H1 (cell line): ENCODE data around the gene CCDC86. TPM values are rescaled to one million over a fixed set of nuclear protein-coding genes. Genes with fewer than 3 reads are reported as not detected.

Experiments used
- CTCF ChIA-PET: fragments of 300-600 bp; sonication (Branson Sonifier 250); formaldehyde crosslinking; loops from one replicate; lab custom pipeline; 2021; ENCODE audit not compliant: partially characterized antibody; lab: Charles Lee
- POLR2A ChIA-PET: fragments of 300-600 bp; sonication (Branson Sonifier 250); formaldehyde crosslinking; loops from one replicate; lab custom pipeline; 2021; ENCODE audit warnings: inconsistent platforms; ENCODE audit not compliant: partially characterized antibody; lab: Charles Lee
- DNase-seq, 2 experiments: peaks; one replicate each; pipeline versions ENCODE4 v3.0.0 to v3.0.0-alpha.2; 2010 to 2022; ENCODE audit warnings: low spot score in 2 of 2, low read depth in 1 of 2, mixed read lengths in 1 of 2
- FAIRE-seq: peaks from 2 replicates; lab custom pipeline; 2011; peaks lifted over from hg19 to GRCh38; lab: Jason Lieb, UNC
- H2AFZ ChIP-seq: 2 replicates; pipeline ENCODE4 v1.8.1; 2012; ENCODE audit warnings: low read length, inconsistent platforms
- H2AK5ac ChIP-seq: 2 replicates; pipeline ENCODE4 v1.6.1; 2013; ENCODE audit warnings: low read depth, low read length
- H2BK120ac ChIP-seq: replicated peaks from 2 replicates; pipeline ENCODE3; 2013; ENCODE audit warnings: low read depth, low read length, inconsistent platforms
- H2BK12ac ChIP-seq: 2 replicates; pipeline ENCODE4 v1.6.1; 2013; ENCODE audit warnings: low read depth, low read length
- H2BK15ac ChIP-seq: 2 replicates; pipeline ENCODE4 v1.6.1; 2013; ENCODE audit warnings: low read length
- H2BK20ac ChIP-seq: 2 replicates; pipeline ENCODE4 v1.6.1; 2013; ENCODE audit warnings: low read length
- H2BK5ac ChIP-seq: 2 replicates; pipeline ENCODE4 v1.6.1; 2013; ENCODE audit warnings: low read depth, low read length
- H3K14ac ChIP-seq: 2 replicates; pipeline ENCODE4 v1.6.1; 2013; ENCODE audit warnings: inconsistent platforms; ENCODE audit not compliant: insufficient read length
- H3K18ac ChIP-seq: 2 replicates; pipeline ENCODE4 v1.6.1; 2013; ENCODE audit warnings: low read length; ENCODE audit errors: extremely low read depth
- H3K23ac ChIP-seq: 2 replicates; pipeline ENCODE4 v1.6.1; 2013; ENCODE audit warnings: inconsistent platforms; ENCODE audit not compliant: insufficient read length
- H3K23me2 ChIP-seq: 2 replicates; pipeline ENCODE4 v1.6.1; 2013; ENCODE audit warnings: low read depth, low read length
- H3K27ac ChIP-seq: 2 replicates; pipeline ENCODE4 v1.6.1; 2011; ENCODE audit warnings: low read depth, low read length, inconsistent platforms
- H3K27me3 ChIP-seq, 4 experiments: replicated peaks in 1 of 4; 1 replicate in 1 of 4; 2 replicates in 3 of 4; pipeline versions ENCODE4 v1.6.1 to v1.8.1; 2011 to 2013; ENCODE audit warnings: low read length in 3 of 4, mild to moderate bottlenecking in 3 of 4, inconsistent platforms in 2 of 4, mixed read lengths in 2 of 4, moderate library complexity in 1 of 4; ENCODE audit not compliant: control insufficient read depth in 3 of 4, insufficient read depth in 3 of 4; ENCODE audit errors: extremely low read depth in 1 of 4
- H3K36me3 ChIP-seq, 4 experiments: 2 replicates each; pipeline versions ENCODE4 v1.6.1 to v1.8.1; 2011 to 2013; ENCODE audit warnings: mild to moderate bottlenecking in 4 of 4, low read length in 3 of 4, moderate library complexity in 2 of 4, control low read depth in 1 of 4, inconsistent platforms in 1 of 4; ENCODE audit not compliant: insufficient read depth in 4 of 4, control insufficient read depth in 2 of 4
- H3K4ac ChIP-seq: replicated peaks from 2 replicates; pipeline ENCODE3; 2013; ENCODE audit warnings: low read length, low read depth, mixed read lengths, inconsistent platforms; ENCODE audit not compliant: insufficient read length
- H3K4me1 ChIP-seq, 4 experiments: replicated peaks in 1 of 4; 1 replicate in 1 of 4; 2 replicates in 3 of 4; pipeline versions ENCODE4 v1.6.1 to v1.8.1; 2011 to 2013; ENCODE audit warnings: low read length in 3 of 4, inconsistent platforms in 2 of 4, mixed read lengths in 1 of 4; ENCODE audit not compliant: insufficient read depth in 4 of 4, control insufficient read depth in 3 of 4
- H3K4me2 ChIP-seq, 2 experiments: 2 replicates each; pipeline versions ENCODE4 v1.6.1 to v1.8.1; 2011 to 2013; ENCODE audit warnings: low read depth in 2 of 2, low read length in 2 of 2, control low read depth in 1 of 2, inconsistent platforms in 1 of 2, mild to moderate bottlenecking in 1 of 2; ENCODE audit not compliant: insufficient read depth in 1 of 2
- H3K4me3 ChIP-seq, 4 experiments: fragments of 200-600, 300-600 bp in 1 of 4; sonication (generic), shearing (Covaris generic), sonication (Bioruptor Twin) in 1 of 4; 2 replicates each; pipeline versions ENCODE4 v1.5.1 to v1.8.1; 2011 to 2016; ENCODE audit warnings: low read length in 4 of 4, low read depth in 3 of 4, control low read depth in 2 of 4, inconsistent platforms in 2 of 4, mild to moderate bottlenecking in 2 of 4, mixed read lengths in 1 of 4, moderate library complexity in 1 of 4; ENCODE audit not compliant: insufficient read depth in 2 of 4; ENCODE audit errors: extremely low read depth in 1 of 4
- H3K56ac ChIP-seq: replicated peaks from 2 replicates; pipeline ENCODE3; 2013; ENCODE audit warnings: low read depth, mild to moderate bottlenecking, mixed read lengths, low read length, inconsistent platforms; ENCODE audit not compliant: insufficient read length
- H3K79me1 ChIP-seq: 2 replicates; pipeline ENCODE4 v1.6.1; 2013; ENCODE audit warnings: low read depth, low read length, control low read depth
- H3K79me2 ChIP-seq, 2 experiments: 2 replicates each; pipeline versions ENCODE4 v1.6.1 to v1.8.1; 2012 to 2013; ENCODE audit warnings: low read length in 2 of 2, mild to moderate bottlenecking in 2 of 2, inconsistent platforms in 1 of 2; ENCODE audit not compliant: insufficient read depth in 2 of 2, control insufficient read depth in 1 of 2
- H3K9ac ChIP-seq, 4 experiments: replicated peaks in 1 of 4; 1 replicate in 1 of 4; 2 replicates in 3 of 4; pipeline versions ENCODE4 v1.6.1 to v1.8.1; 2011 to 2013; ENCODE audit warnings: low read depth in 3 of 4, low read length in 3 of 4, control low read depth in 2 of 4, mild to moderate bottlenecking in 2 of 4, moderate library complexity in 2 of 4, inconsistent platforms in 1 of 4; ENCODE audit errors: extremely low read depth in 1 of 4
- H3K9me3 ChIP-seq, 2 experiments: 2 replicates each; pipeline versions ENCODE4 v1.6.1 to v1.8.1; 2012 to 2013; ENCODE audit warnings: mild to moderate bottlenecking in 2 of 2, moderate library complexity in 2 of 2, control low read depth in 1 of 2, inconsistent platforms in 1 of 2, low read depth in 1 of 2, low read length in 1 of 2, mixed read lengths in 1 of 2; ENCODE audit not compliant: insufficient read depth in 2 of 2
- H4K20me1 ChIP-seq, 2 experiments: replicated peaks in 1 of 2; 2 replicates each; pipeline versions ENCODE3 to v1.8.1; 2011 to 2013; ENCODE audit warnings: inconsistent platforms in 2 of 2, low read length in 2 of 2, mild to moderate bottlenecking in 1 of 2; ENCODE audit not compliant: insufficient read depth in 2 of 2, control insufficient read depth in 1 of 2
- H4K5ac ChIP-seq: 2 replicates; pipeline ENCODE4 v1.6.1; 2013; ENCODE audit warnings: low read length, low read depth, mixed read lengths, inconsistent platforms; ENCODE audit not compliant: insufficient read length
- H4K8ac ChIP-seq: 2 replicates; pipeline ENCODE4 v1.8.0; 2013; ENCODE audit warnings: mild to moderate bottlenecking, moderate library complexity, low read length, inconsistent platforms; ENCODE audit not compliant: insufficient read depth; ENCODE audit errors: extremely low read depth
- H4K91ac ChIP-seq: replicated peaks from 2 replicates; pipeline ENCODE3; 2013; ENCODE audit warnings: low read length, mixed read lengths, inconsistent platforms; ENCODE audit not compliant: insufficient read length
- CBX5 ChIP-seq: fragments of 300-800, 300-1000 bp; sonication (generic); IDR thresholded peaks from 2 replicates; pipeline ENCODE4 v1.7.1; 2016; ENCODE audit warnings: antibody characterized with exemption, low read length, low read depth
- CHD2 ChIP-seq: IDR thresholded peaks from 2 replicates; pipeline ENCODE4 v1.6.1; 2012; ENCODE audit warnings: low read length, improper control_type of control experiment
- HDAC2 ChIP-seq, 2 experiments: fragments of 300-600 bp in 1 of 2; sonication (generic) in 1 of 2; IDR thresholded peaks; 2 replicates each; pipeline ENCODE4 v1.6.1; 2011 to 2012; ENCODE audit warnings: low read depth in 2 of 2, low read length in 2 of 2, mild to moderate bottlenecking in 2 of 2, moderate library complexity in 2 of 2, borderline replicate concordance in 1 of 2, inconsistent platforms in 1 of 2
- JUND ChIP-seq: IDR thresholded peaks from 2 replicates; pipeline ENCODE4 v1.6.1; 2011; ENCODE audit warnings: mild to moderate bottlenecking, improper control_type of control experiment, low read length
- RBBP5 ChIP-seq: IDR thresholded peaks from 2 replicates; pipeline ENCODE4 v1.7.1; 2012; ENCODE audit warnings: low read depth, mild to moderate bottlenecking, inconsistent platforms, low read length, moderate library complexity, borderline replicate concordance
- RFX5 ChIP-seq: IDR thresholded peaks from 2 replicates; pipeline ENCODE4 v1.6.1; 2011; ENCODE audit warnings: low read depth, low read length, improper control_type of control experiment, borderline replicate concordance
- SRF ChIP-seq: IDR thresholded peaks from 2 replicates; pipeline ENCODE4 v1.6.1; 2011; ENCODE audit warnings: mild to moderate bottlenecking, low read depth, low read length, moderate library complexity
- SUZ12 ChIP-seq: fragments of 200-600 bp; sonication (generic); IDR thresholded peaks from 2 replicates; pipeline ENCODE4 v1.6.1; 2012; ENCODE audit warnings: mild to moderate bottlenecking, inconsistent platforms, low read length, moderate library complexity, mixed read lengths
- TAF1 ChIP-seq: IDR thresholded peaks from 2 replicates; pipeline ENCODE4 v1.6.1; 2011; ENCODE audit warnings: mild to moderate bottlenecking, low read depth, low read length
- USF2 ChIP-seq: IDR thresholded peaks from 2 replicates; pipeline ENCODE4 v1.6.1; 2011; ENCODE audit warnings: low read length, improper control_type of control experiment
- YY1 ChIP-seq: IDR thresholded peaks from 2 replicates; pipeline ENCODE4 v1.6.1; 2011; ENCODE audit warnings: low read depth, mild to moderate bottlenecking, low read length
- WGBS, 2 experiments: shearing (Covaris generic) in 1 of 2; methylation state at CpG; one replicate each; pipeline versions ENCODE4 v1.1.6 to v1.1.7; 2013 to 2015; ENCODE audit warnings: low lambda C conversion rate in 2 of 2, mixed read lengths in 2 of 2, inconsistent platforms in 1 of 2, low coverage in 1 of 2, missing lambda C conversion rate in 1 of 2; ENCODE audit not compliant: insufficient replicate concordance in 2 of 2, insufficient coverage in 1 of 2, insufficient read length in 1 of 2; ENCODE audit errors: extremely low coverage in 1 of 2, missing lambda C conversion rate in 1 of 2; 5-methylcytosine and 5-hydroxymethylcytosine counted together
- polyA plus RNA-seq, 7 experiments: library from polyadenylated mRNA; depleted of rRNA in 3 of 7; stranded (reverse) in 5 of 7; unstranded in 2 of 7; fragments of >200 nt in 5 of 7; fragments of 200-250 nt in 2 of 7; gene quantifications; 1 replicate in 5 of 7; 2 replicates in 1 of 7; 4 replicates in 1 of 7; pipeline versions ENCODE4 v1.2.1 to v1.2.3, GENCODE V29; 2011 to 2013; ENCODE audit warnings: missing spikeins in 2 of 7, mixed read lengths in 2 of 7
- total RNA-seq: library from RNA; stranded (reverse); fragmentation: NEBNext Ultra II Directional; extraction: Animal tissue kit (Norgen Biotek cat#: 25700); gene quantifications from 2 replicates; pipeline ENCODE4 v1.2.1, GENCODE V29; 2021

CCDC86 gene
- total and polyA plus RNA-seq, 2 of the 8 experiments (the other 6 are each of a cell fraction or from before 2014, with no cell fraction given) = 37.7 to 76.4 TPM

- Histone ChIP-seq H3K18ac (no peak overlapping the region), H3K27me3 (no peaks in the 10 kb centered on the region; a peak in 1 of 7 replicates), H2AK5ac (no peak overlapping the region), H2BK5ac (no peak overlapping the region), H2BK120ac (no peak overlapping the region), H3K79me2 (no peaks in the 10 kb centered on the region), H3K14ac (no peak overlapping the region), H3K9ac (no peak overlapping the region), H4K5ac (no peak overlapping the region), H3K4ac (no peak overlapping the region), H2BK15ac (no peak overlapping the region), H4K8ac (no peak overlapping the region), H4K20me1 (no peaks in the 10 kb centered on the region), H3K4me2 (no peak overlapping the region), H2AFZ (no peak overlapping the region), H3K4me3 (no peak overlapping the region), H3K56ac (no peak overlapping the region), H2BK20ac (no peak overlapping the region), H3K9me3 (no peaks in the 10 kb centered on the region), H3K4me1 (no peaks in the 10 kb centered on the region; a peak in 1 of 7 replicates), H3K79me1 (no peaks in the 10 kb centered on the region), H2BK12ac (no peak overlapping the region), H3K27ac (no peak overlapping the region), H3K36me3 (no peaks in the 10 kb centered on the region), H4K91ac (no peak overlapping the region), H3K23me2 (no peaks in the 10 kb centered on the region; the same call in 1 of the 2 replicates), H3K23ac (no peak overlapping the region)
- TF ChIP-seq CBX5 (no peak), SRF (no peak), CHD2 (no peak), YY1 (no peak), TAF1 (no peak), USF2 (no peak), RFX5 (no peak), SUZ12 (no peak), RBBP5 (no peak), HDAC2 (IDR thresholded peaks at IDR 0.05; ENCODE audit: borderline replicate concordance in 1 of 2, low read depth in 2 of 2, low read length in 2 of 2) (no peak), JUND (no peak)
- CTCF ChIA-PET = no interaction called here
- FAIRE-seq (no peak), DNase-seq (no peak)
- 92% methylated on average over 11 of the region's 11 CpGs; no CpG with 5 or more reads in 1 of the 2 experiments for WGBS, 2 experiments
- POLR2A ChIA-PET = no interaction called here
These were observed 32.2 kb upstream of the CCDC86 start for GRCh38 chr11:60809691-60810090.
